ENCODE data around the gene COL24A1. TPM values are rescaled to one million over a fixed set of nuclear protein-coding genes. Genes with fewer than 3 reads are reported as not detected.
A peak's percentile ranks its signal among the peaks of the same experiment; 100 is the strongest.

The COL24A1 gene
- not detected for total RNA-seq

DNA sequence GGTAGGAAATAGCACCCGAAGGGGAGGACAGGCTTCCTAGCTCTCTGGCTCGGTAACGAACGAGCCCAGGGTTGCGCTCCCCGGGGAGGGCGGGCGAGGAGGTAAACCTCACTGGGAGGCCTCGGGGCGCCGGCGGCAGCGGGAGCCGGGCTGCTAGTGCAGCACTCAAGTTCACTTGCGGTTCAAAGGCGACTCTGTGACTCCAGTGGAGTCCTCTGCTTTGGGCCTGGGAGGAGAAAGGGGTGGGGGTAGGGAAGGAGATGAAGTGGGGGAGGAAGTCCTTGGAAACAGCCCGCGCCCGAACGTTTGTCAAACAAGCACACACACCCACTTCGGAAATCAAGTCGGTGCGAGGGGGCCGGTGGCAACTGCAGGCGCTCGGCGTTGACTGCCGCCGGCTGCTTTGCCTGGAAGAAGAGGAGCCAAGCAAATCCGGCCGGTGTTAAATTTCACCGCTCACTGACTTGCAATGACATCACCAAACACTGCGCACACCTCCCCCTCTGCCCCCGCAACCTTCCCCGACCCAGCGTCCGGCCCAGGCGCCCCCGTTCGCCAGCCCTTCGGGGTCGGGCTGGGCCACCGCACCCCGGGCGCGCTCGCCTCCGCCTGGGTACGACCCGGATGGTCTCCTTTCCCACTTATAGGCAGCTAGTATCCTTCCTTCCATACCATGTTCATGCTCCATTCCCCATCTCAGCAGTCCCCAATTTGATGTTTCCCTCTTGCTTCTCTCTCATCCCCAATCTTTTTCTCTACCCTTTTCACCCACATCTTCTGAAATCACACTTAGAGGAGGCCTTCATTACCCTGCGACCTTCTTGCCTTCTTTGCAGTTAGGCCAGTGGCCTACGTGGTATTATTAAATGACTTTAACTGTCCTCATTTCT lies at the start of gene COL24A1:
COL24A1 (minus strand) TSS at position 207 of the 890 bp plus-strand sequence. CDS start 376 bp downstream, outside the sequence.
- ATAC-seq (ENCODE audit: low read depth) (peak; percentile 65), DNase-seq (peak; percentile 35)
- no peak within 1 kb of the TSS for H3K27ac Mint-ChIP-seq
- no peaks in the 10 kb centered on the region for H3K36me3 Mint-ChIP-seq
- peaks cover 6% of the 10 kb centered on the region for H3K4me1 Mint-ChIP-seq
- POLR2A ChIA-PET: no interaction called here
- H3K9me3 Mint-ChIP-seq: no peaks in the 10 kb centered on the region
- peaks cover 40% of the 10 kb centered on the region for H3K27me3 Mint-ChIP-seq
- peak within 1 kb of the TSS; percentile 52 for H3K4me3 Mint-ChIP-seq

DNA sequence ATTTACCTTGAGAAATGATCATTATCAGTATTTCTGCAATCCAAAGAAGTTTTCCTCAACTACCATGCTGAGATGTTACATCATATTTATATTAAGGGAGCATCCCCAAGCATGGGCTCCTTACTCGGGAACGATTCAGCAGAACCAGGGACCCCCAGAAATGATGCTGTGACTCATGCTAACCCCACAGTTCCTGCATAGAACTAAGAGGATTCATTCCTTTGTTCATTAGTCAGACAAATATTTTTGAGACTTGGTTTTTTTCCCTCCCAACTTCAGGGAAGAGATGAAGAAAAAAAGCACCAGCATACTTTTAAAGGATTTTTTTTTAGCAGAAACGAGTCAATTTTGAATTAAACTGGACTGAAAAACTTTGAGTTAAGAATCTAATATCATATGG lies 49.2 kb upstream of the COL24A1 start:
- no peak overlapping the region for H3K27ac Mint-ChIP-seq
- no peak for ATAC-seq (ENCODE audit: low read depth)
- H3K27me3 Mint-ChIP-seq: no peaks in the 10 kb centered on the region
- no peaks in the 10 kb centered on the region for H3K4me1 Mint-ChIP-seq
- POLR2A ChIA-PET: no interaction called here
- no peaks in the 10 kb centered on the region for H3K9me3 Mint-ChIP-seq
- no peak for DNase-seq
- no peak overlapping the region for H3K4me3 Mint-ChIP-seq
- no peaks in the 10 kb centered on the region for H3K36me3 Mint-ChIP-seq

DNA sequence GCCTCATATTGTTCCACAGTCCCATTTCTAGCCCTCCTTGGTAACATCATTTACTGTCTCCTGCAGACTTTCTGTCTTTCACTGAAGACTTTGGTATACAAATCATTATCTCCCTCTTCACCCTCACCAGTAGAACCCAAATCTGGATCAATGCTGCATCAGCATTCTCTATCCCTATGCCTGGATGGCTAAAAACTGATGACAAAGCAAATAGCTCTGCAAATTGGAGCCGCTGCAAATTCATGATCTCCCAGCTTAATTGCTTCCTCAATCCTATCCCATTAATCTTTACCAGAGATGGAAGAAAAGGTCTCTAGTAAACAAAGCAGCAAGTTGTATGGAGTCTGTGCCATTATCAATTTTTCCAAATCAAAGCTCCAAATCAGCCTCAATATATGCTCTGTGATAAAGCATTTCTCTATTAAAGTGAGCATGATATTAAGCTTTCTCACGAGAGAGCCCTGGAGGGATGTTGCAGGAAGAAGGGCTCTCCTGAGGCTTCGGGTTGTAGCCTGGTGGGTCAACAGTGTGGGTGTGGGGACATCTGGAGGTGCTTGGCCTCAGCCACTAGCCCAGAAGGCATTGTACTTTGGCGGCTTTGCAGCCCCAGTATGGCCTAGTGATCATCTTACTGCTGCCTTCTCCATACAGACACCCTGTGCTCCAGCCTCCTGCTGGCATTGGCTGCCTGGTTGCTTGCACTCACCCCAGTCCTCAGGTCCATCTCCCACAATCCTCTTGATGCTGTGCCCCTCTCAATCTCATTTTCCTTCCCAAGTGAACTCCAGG lies 46.2 kb upstream of the COL24A1 start:
- Mint-ChIP-seq H3K36me3 (no peaks in the 10 kb centered on the region), H3K4me3 (no peak overlapping the region)
- no peak for ATAC-seq (ENCODE audit: low read depth)

DNA sequence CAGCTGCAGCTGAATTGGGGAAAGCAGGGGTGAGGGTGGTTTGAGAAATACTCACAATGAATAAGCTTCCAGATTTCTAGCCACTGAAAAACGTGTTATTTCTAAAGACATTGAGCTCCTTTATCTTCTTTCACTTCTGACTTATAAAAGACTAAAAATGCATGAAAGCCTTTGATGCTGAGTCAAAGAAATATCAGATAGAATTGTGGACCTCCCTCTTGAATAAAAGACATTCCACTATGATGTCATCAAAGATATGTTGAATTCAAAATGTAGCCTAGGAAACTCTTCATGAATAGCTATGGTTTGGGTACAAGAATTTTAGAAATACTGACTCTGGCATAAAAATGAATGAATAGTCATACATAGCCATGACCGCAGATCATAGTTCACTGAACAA lies 44.7 kb upstream of the COL24A1 start:
- no peak for ATAC-seq (ENCODE audit: low read depth)
- H3K4me3 Mint-ChIP-seq: no peak overlapping the region
- POLR2A ChIA-PET: no interaction called here

More for the DNA sequence above, 46.2 kb upstream of the COL24A1 start:
- Mint-ChIP-seq H3K4me1 (no peaks in the 10 kb centered on the region), H3K27ac (no peak overlapping the region), H3K9me3 (no peaks in the 10 kb centered on the region), H3K27me3 (no peaks in the 10 kb centered on the region)
- DNase-seq: no peak
- POLR2A ChIA-PET: no interaction called here

DNA sequence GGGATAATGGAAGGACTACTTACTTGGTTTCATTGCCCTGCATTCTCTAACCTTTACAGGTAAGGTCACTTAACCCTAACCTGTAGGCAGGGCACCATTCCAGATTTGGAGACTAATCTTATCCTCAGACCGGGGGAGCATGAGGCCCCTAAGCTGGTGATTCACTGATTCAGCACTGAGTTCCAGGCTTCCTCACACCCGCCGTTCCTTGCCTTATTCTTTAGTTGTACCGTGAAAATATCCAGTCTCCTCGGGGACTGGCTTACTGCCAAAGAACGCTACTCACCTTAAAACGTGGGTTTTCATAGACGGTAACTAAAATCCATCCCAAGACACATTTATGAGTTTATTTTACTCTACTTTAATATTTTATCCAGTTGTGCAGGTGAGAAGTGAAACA lies 44.3 kb upstream of the COL24A1 start:
- no peak overlapping the region for H3K27ac Mint-ChIP-seq
- POLR2A ChIA-PET: no interaction called here
- DNase-seq (no peak), ATAC-seq (ENCODE audit: low read depth) (no peak)
- no peaks in the 10 kb centered on the region for H3K9me3 Mint-ChIP-seq
- H3K27me3 Mint-ChIP-seq: no peaks in the 10 kb centered on the region
- no peaks in the 10 kb centered on the region for H3K4me1 Mint-ChIP-seq
- no peak overlapping the region for H3K4me3 Mint-ChIP-seq
- H3K36me3 Mint-ChIP-seq: no peaks in the 10 kb centered on the region

More for the DNA sequence above, 44.7 kb upstream of the COL24A1 start:
- H3K27ac Mint-ChIP-seq: no peak overlapping the region
- H3K9me3 Mint-ChIP-seq: no peaks in the 10 kb centered on the region
- H3K27me3 Mint-ChIP-seq: no peaks in the 10 kb centered on the region
- no peaks in the 10 kb centered on the region for H3K36me3 Mint-ChIP-seq
- no peaks in the 10 kb centered on the region for H3K4me1 Mint-ChIP-seq
- no peak for DNase-seq

DNA sequence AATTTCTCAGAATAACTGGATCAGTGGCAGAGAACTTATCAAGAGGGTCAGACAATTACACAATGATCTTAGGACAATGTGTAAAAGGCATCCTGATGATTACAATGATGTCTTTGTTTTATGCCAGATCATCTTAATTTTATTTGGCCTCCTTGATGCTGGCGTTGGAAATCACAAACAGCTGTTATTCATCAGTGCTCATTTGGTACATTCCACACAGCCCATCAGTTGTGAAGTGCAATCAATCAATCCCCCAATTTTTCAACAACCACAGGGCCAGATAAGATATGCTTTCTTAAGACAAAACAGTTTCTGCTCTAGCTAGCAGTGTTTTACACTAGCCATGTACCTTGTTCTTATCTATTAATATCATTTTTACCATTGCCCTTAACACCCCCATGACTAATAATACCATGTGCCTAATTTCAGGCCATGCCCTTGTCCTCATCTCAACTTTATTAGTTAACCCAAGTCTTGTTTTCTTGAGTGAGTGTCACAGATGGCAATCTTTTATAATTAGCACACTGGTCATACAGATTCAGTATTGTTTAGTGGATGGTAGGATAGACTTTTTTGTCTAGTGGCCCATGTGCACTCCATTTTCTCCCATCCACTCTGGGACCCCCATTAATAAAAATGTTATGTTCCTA lies 40.8 kb upstream of the COL24A1 start:
- no peaks in the 10 kb centered on the region for H3K4me1 Mint-ChIP-seq
- H3K27me3 Mint-ChIP-seq: no peaks in the 10 kb centered on the region
- no peak overlapping the region for H3K4me3 Mint-ChIP-seq
- DNase-seq (no peak), ATAC-seq (ENCODE audit: low read depth) (no peak)
- POLR2A ChIA-PET: no interaction called here
- H3K36me3 Mint-ChIP-seq: no peaks in the 10 kb centered on the region
- H3K27ac Mint-ChIP-seq: no peak overlapping the region
- no peaks in the 10 kb centered on the region for H3K9me3 Mint-ChIP-seq

DNA sequence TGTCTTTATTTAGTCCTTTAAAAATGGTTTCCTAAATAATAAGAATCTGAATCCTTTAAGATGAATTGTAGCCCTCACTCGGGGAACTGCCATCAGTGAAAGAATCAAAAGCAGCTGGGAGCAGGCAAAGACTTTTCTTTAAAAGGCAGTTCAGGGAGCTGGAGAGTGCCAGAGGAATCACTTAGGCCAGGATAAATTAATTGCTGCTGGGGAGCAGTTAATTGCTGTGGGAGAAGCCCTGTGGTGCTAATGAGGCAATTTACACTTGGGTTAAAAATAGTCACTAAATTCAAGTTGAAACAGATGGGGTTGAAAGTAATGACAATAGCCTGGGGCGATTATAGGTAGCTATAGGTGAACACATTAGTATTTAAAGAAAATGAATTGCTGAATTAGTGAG lies 38.7 kb upstream of the COL24A1 start:
- POLR2A ChIA-PET: no interaction called here
- Mint-ChIP-seq H3K9me3 (no peaks in the 10 kb centered on the region), H3K27me3 (peaks cover 3% of the 10 kb centered on the region), H3K36me3 (no peaks in the 10 kb centered on the region), H3K4me3 (no peak overlapping the region), H3K27ac (no peak overlapping the region), H3K4me1 (no peaks in the 10 kb centered on the region)
- no peak for DNase-seq
- ATAC-seq (ENCODE audit: low read depth): no peak

DNA sequence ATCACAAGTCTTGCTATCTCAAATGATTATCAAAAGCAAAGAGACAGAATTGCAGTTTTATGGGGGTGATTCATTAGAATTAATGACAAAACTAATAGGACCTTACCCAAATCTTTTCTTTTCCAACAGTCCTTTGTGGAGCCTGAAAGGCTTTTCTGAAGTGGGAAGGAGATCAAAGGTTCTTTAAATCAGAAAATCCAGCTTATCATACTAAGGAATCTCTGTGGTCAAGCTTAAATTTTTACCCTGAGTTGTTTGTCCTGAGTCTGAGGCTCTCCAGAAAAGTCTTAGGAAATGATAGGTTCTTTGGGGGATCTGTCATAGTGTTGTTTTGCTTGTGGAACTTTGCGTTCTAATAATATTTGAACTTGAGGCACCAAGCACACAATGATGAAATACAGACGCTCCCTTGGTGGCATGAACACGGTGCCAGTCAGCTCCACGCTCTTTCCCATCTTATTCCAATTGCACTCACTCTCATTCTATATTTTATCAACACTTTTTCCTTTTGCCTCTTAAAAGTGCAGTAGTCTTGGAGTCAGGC lies 38.0 kb upstream of the COL24A1 start:
- no peak for DNase-seq
- Mint-ChIP-seq H3K36me3 (no peaks in the 10 kb centered on the region), H3K4me3 (no peak overlapping the region), H3K27me3 (peaks cover 3% of the 10 kb centered on the region), H3K27ac (no peak overlapping the region), H3K4me1 (no peaks in the 10 kb centered on the region), H3K9me3 (peaks cover 2% of the 10 kb centered on the region)
- no peak for ATAC-seq (ENCODE audit: low read depth)
- POLR2A ChIA-PET: no interaction called here

DNA sequence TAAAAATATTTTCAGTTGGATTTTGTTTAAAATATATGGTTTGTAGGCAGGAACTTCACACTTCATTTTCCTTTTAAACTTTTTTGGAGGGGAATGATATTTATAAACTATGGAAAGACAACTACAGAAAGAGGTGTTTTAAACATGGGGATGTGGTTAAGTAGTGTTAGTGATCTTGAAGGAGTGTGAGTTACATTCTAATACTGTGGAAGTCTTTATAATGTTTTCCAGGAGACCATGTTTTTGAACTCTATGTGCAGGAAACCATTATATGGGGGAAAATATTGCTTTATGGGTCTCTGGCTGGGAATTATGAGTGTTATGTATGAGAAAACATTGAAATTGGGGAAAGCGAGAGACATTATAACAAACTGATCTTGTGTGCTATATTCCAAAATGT lies 35.8 kb upstream of the COL24A1 start:
- no peak overlapping the region for H3K27ac Mint-ChIP-seq
- H3K27me3 Mint-ChIP-seq: peaks cover 3% of the 10 kb centered on the region
- POLR2A ChIA-PET: no interaction called here
- H3K4me1 Mint-ChIP-seq: no peaks in the 10 kb centered on the region
- H3K36me3 Mint-ChIP-seq: no peaks in the 10 kb centered on the region
- ATAC-seq (ENCODE audit: low read depth) (no peak), DNase-seq (no peak)
- peaks cover 2% of the 10 kb centered on the region for H3K9me3 Mint-ChIP-seq
- no peak overlapping the region for H3K4me3 Mint-ChIP-seq

DNA sequence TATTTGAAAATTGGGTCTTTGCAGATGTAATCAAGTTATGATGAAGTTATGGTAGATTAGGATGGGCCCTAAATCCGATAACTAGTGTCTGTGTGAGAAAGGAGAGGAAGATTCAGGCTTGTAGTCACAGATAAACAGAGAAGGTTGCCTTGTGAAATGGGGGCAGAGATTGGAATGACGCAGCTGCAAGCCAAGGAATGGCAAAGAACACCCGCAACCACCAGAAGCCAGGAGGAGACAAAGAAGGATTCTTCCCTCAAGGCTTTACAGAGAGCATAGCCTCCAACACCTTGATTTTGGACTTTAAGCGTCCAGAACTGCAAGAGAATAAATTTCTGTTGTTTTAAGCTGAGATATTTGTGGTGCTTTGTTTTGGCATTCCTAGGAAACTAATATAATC lies 35.4 kb upstream of the COL24A1 start:
- Mint-ChIP-seq H3K27ac (no peak overlapping the region), H3K36me3 (no peaks in the 10 kb centered on the region), H3K27me3 (peaks cover 3% of the 10 kb centered on the region), H3K4me3 (no peak overlapping the region), H3K4me1 (no peaks in the 10 kb centered on the region), H3K9me3 (peaks cover 2% of the 10 kb centered on the region)
- no peak for ATAC-seq (ENCODE audit: low read depth)
- POLR2A ChIA-PET: no interaction called here
- no peak for DNase-seq

DNA sequence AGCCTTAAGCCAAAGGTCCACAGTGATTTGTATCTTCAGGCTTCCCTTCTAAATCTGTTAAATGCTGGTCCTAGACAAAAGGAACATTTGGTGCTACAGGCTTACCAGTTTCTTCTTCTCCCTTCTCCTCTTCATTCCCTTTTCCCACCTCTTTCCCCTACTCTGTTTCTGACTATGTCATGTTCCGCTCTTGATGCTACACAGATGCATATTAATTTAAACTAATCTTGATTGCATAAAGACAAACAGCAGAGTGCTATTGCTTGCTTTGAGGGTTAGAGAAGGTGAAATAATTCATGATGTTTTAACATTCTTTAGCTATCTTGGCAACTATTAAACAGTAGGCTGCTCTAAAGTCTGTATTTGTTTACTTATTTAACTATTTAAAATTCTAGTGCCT lies 34.3 kb upstream of the COL24A1 start:
- H3K27ac Mint-ChIP-seq: no peak overlapping the region
- DNase-seq (no peak), ATAC-seq (ENCODE audit: low read depth) (no peak)
- H3K4me3 Mint-ChIP-seq: no peak overlapping the region
- POLR2A ChIA-PET: no interaction called here
- H3K4me1 Mint-ChIP-seq: no peaks in the 10 kb centered on the region
- no peaks in the 10 kb centered on the region for H3K36me3 Mint-ChIP-seq
- H3K9me3 Mint-ChIP-seq: peaks cover 2% of the 10 kb centered on the region
- H3K27me3 Mint-ChIP-seq: peaks cover 3% of the 10 kb centered on the region

DNA sequence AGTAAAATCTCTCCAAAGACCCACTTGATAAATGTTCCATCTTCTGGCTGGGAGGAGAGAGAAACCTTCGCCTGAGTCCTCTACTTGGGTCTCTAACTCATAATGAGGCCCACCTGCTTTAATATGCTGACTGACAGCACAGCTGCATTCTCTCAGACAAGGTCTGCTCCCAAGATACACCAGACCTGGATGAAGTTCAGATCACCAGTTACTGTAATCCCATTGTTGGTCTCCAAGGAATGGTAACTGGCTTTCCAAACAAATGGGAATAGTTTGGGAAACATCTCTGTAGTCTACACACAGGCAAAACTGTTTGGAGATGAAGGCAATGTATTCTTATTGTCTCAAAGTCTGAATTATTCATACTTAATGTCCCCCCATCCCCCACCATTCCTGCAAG lies 27.9 kb upstream of the COL24A1 start:
- H3K4me1 Mint-ChIP-seq: no peaks in the 10 kb centered on the region
- H3K4me3 Mint-ChIP-seq: no peak overlapping the region
- POLR2A ChIA-PET: no interaction called here

DNA sequence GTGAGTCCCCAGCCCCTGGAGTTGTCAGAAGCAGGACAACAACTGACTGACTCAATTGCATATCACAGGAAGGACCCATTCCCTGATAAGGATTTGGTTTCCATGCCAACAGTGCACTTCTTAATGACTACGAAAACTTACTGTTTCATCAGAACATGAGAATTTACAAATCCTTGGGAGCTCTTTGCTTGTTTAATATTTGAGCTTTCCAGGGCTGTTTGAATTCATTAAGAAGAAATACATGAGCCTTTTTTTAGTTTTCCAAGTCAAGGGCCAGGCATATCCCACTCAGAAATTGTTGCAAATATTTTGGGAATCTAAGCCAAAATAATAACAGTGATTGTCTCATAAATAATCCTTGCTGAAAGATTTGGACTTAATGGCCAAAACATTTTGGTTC lies 27.2 kb upstream of the COL24A1 start:
- H3K27me3 Mint-ChIP-seq: no peaks in the 10 kb centered on the region
- H3K4me1 Mint-ChIP-seq: no peaks in the 10 kb centered on the region
- POLR2A ChIA-PET: no interaction called here
- ATAC-seq (ENCODE audit: low read depth) (no peak), DNase-seq (no peak)
- peaks cover 2% of the 10 kb centered on the region for H3K9me3 Mint-ChIP-seq
- H3K36me3 Mint-ChIP-seq: no peaks in the 10 kb centered on the region
- no peak overlapping the region for H3K4me3 Mint-ChIP-seq
- no peak overlapping the region for H3K27ac Mint-ChIP-seq

More for the DNA sequence above, 27.9 kb upstream of the COL24A1 start:
- Mint-ChIP-seq H3K36me3 (no peaks in the 10 kb centered on the region), H3K9me3 (peaks cover 2% of the 10 kb centered on the region), H3K27me3 (no peaks in the 10 kb centered on the region), H3K27ac (no peak overlapping the region)
- DNase-seq (no peak), ATAC-seq (ENCODE audit: low read depth) (no peak)

All from activated naive CD8-positive, alpha-beta T cell treated with anti-CD3 and anti-CD28 coated beads, Interleukin-2, amount 10 ng/mL, durations not matched to agents 7 days and 5 days (primary cell).